ENCODE data around the gene ZNF414. TPM values are rescaled to one million over a fixed set of nuclear protein-coding genes. Genes with fewer than 3 reads are reported as not detected.

ZNF414 gene
- total RNA-seq, 1 donor from 2014 or later = 27.5 TPM

- Histone ChIP-seq H3K27me3 (no peaks in the 10 kb centered on the region), H3K4me1 (no peaks in the 10 kb centered on the region), H3K9me3 (no peaks in the 10 kb centered on the region), H3K27ac (no peak overlapping the region), H3K4me3 (no peak overlapping the region), H3K36me3 (peaks cover 0 to 9% of the 10 kb centered on the region in 2 donors)
- intact Hi-C loops (cut with DNase I) = no loop called here
- DNase-seq (ENCODE audit: extremely low spot score in 2 of 2) = no peak
- TF ChIP-seq POLR2A (IDR thresholded peaks at IDR 0.05) (no peak), POLR2AphosphoS5 (IDR thresholded peaks at IDR 0.05; ENCODE audit: insufficient read depth in 1 of 2, low read depth in 1 of 2) (no peak), CTCF (IDR thresholded peaks at IDR 0.05) (no peak)
Observed at GRCh38 chr19:8537099-8537498, 23.1 kb upstream of the ZNF414 start.

GRCh38 chr19:8536282-8536681 lies 22.3 kb upstream of the ZNF414 start:
- no peaks in the 10 kb centered on the region for H3K9me3 ChIP-seq
- H3K27ac ChIP-seq = no peak overlapping the region
- DNase-seq (ENCODE audit: extremely low spot score in 2 of 2) = no peak
- TF ChIP-seq CTCF (IDR thresholded peaks at IDR 0.05) = no peak
- no peak for TF ChIP-seq POLR2AphosphoS5 (IDR thresholded peaks at IDR 0.05; ENCODE audit: insufficient read depth in 1 of 2, low read depth in 1 of 2)
- no peak for TF ChIP-seq POLR2A (IDR thresholded peaks at IDR 0.05)
- H3K36me3 ChIP-seq = peaks cover 0 to 9% of the 10 kb centered on the region in 2 donors
- no peak overlapping the region for H3K4me3 ChIP-seq
- no peaks in the 10 kb centered on the region for H3K27me3 ChIP-seq
- H3K4me1 ChIP-seq = no peaks in the 10 kb centered on the region
- intact Hi-C loops (cut with DNase I) = no loop called here

DNA sequence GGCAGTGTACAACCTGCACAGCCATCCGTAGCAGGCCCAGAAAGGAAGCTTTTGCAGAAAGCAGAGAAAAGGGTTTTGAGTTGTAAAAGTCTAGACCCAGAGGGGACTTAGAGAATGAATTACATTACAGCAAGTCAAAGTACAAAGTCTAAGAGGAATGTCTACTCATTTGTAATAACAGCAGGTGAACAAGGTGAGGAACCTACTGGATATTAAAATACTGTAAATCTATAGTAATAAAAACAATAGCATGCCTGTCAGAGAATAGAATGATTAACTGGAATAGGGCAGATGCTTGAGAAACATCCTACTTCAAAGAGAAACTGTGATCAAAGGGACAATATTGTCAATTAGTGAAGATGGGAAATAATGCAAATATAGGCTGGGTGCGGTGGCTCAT lies 18.3 kb upstream of the ZNF414 start:
- TF ChIP-seq CTCF (IDR thresholded peaks at IDR 0.05) (no peak), POLR2A (IDR thresholded peaks at IDR 0.05) (no peak), POLR2AphosphoS5 (IDR thresholded peaks at IDR 0.05; ENCODE audit: insufficient read depth in 1 of 2, low read depth in 1 of 2) (no peak)
- Histone ChIP-seq H3K27me3 (no peaks in the 10 kb centered on the region), H3K4me3 (no peak overlapping the region), H3K36me3 (no peaks in the 10 kb centered on the region), H3K9me3 (no peaks in the 10 kb centered on the region), H3K4me1 (peaks cover 3% of the 10 kb centered on the region), H3K27ac (no peak overlapping the region)
- intact Hi-C loops (cut with DNase I) = no loop called here
- DNase-seq (ENCODE audit: extremely low spot score in 2 of 2) = no peak

GRCh38 chr19:8531470-8531869 lies 17.5 kb upstream of the ZNF414 start:
- DNase-seq (ENCODE audit: extremely low spot score in 2 of 2) = no peak
- Histone ChIP-seq H3K9me3 (no peaks in the 10 kb centered on the region), H3K27me3 (no peaks in the 10 kb centered on the region), H3K4me1 (peaks cover 10% of the 10 kb centered on the region), H3K27ac (no peak overlapping the region), H3K36me3 (no peaks in the 10 kb centered on the region), H3K4me3 (no peak overlapping the region)
- no peak for TF ChIP-seq POLR2AphosphoS5 (IDR thresholded peaks at IDR 0.05; ENCODE audit: insufficient read depth in 1 of 2, low read depth in 1 of 2)
- no peak for TF ChIP-seq POLR2A (IDR thresholded peaks at IDR 0.05)
- no peak for TF ChIP-seq CTCF (IDR thresholded peaks at IDR 0.05)
- intact Hi-C loops (cut with DNase I) = no loop called here

GRCh38 chr19:8530061-8530679 lies 16.2 kb upstream of the ZNF414 start:
- TF ChIP-seq POLR2AphosphoS5 (IDR thresholded peaks at IDR 0.05; ENCODE audit: insufficient read depth in 1 of 2, low read depth in 1 of 2) = no peak
- TF ChIP-seq POLR2A (IDR thresholded peaks at IDR 0.05) = no peak
- TF ChIP-seq CTCF (IDR thresholded peaks at IDR 0.05) = no peak
- no peak for DNase-seq (ENCODE audit: extremely low spot score in 2 of 2)
- intact Hi-C loops (cut with DNase I) = no loop called here
- H3K4me3 ChIP-seq = no peak overlapping the region
- no peaks in the 10 kb centered on the region for H3K9me3 ChIP-seq
- H3K27me3 ChIP-seq = no peaks in the 10 kb centered on the region
- H3K27ac ChIP-seq = no peak overlapping the region
- H3K4me1 ChIP-seq = peaks cover 12% of the 10 kb centered on the region
- H3K36me3 ChIP-seq = no peaks in the 10 kb centered on the region
